Measurements from ENCODE around the gene CCPG1.
"Not testable (repeated sequence)": the region's sequence is repeated elsewhere in the genome, so short reads cannot be mapped to it uniquely, and the experiment has no call there.

The CCPG1 gene

DNA sequence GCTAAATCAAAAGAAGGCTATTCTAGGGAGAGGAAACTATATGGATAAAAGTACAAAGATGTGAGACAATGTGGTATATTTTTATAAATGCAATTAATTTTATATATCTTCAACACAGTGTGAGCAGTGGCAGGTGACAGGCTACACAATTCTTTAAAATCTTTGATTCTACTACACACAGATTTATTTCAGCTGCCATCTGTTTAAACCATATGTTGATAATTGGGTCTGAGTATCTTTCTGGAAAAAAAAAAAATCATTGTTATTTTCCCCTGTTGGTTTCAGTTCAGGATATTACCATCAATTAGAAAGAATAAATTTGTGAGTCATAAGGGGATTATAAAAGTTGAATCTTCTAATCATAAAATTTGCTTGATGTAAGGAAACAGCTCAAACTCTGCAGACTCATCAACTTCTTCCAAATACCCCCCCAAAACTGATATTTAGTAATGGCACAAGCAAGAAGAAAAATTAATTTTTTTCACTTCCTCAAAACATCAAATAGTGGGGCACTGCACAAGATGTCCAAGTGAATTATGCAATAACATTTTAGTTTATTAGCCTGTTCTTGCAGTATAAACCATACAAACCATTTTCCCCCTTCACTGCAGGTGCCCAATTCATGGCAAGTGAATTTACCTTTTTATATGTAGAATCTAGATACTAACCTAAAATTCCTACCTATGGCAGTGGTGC is 12.2 kb upstream of the CCPG1 start:
- H3K27ac ChIP-seq: no peak overlapping the region
- TF ChIP-seq, protein P1, sequence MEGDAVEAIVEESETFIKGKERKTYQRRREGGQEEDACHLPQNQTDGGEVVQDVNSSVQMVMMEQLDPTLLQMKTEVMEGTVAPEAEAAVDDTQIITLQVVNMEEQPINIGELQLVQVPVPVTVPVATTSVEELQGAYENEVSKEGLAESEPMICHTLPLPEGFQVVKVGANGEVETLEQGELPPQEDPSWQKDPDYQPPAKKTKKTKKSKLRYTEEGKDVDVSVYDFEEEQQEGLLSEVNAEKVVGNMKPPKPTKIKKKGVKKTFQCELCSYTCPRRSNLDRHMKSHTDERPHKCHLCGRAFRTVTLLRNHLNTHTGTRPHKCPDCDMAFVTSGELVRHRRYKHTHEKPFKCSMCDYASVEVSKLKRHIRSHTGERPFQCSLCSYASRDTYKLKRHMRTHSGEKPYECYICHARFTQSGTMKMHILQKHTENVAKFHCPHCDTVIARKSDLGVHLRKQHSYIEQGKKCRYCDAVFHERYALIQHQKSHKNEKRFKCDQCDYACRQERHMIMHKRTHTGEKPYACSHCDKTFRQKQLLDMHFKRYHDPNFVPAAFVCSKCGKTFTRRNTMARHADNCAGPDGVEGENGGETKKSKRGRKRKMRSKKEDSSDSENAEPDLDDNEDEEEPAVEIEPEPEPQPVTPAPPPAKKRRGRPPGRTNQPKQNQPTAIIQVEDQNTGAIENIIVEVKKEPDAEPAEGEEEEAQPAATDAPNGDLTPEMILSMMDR (conservative IDR thresholded peaks at IDR 0.05): no peak
- TF ChIP-seq ZFX (IDR thresholded peaks at IDR 0.05): no peak

DNA sequence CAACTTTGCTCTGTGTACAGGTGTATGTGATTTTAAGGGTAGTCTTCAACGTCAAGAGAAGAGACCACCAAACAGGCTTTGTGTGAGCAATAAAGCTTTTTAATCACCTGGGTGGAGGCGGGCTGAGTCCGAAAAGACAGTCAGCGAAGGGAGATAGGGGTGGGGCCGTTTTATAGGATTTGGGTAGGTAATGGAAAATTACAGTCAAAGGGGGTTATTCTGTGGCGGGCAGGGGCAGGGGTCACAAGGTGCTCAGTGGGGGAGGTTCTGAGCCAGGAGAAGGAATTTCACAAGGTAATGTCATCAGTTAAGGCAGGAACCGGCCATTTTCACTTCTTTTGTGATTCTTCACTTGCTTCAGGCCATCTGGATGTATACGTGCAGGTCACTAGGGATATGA is 9.5 kb upstream of the CCPG1 start:
- not testable (repeated sequence) for H3K27ac ChIP-seq

DNA sequence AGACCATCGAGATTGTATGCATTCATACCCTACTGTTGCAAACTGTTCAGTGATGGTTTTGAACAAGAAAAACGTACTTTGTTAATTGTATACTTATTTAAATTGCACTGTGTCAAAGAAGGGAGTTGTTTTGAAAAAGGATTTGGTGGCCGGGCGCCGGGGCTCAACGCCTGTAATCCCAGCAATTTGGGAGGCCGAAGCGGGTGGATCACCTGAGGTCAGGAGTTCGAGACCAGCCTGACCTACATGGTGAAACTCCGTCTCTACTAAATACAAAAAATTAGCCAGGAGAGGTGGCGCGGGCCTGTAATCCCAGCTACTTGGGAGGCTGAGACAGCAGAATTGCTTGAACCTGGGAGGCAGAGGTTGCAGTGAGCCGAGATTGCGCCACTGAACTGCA is 817 bp upstream of the CCPG1 start:
- peak overlapping the region; percentile 75 for H3K27ac ChIP-seq

DNA sequence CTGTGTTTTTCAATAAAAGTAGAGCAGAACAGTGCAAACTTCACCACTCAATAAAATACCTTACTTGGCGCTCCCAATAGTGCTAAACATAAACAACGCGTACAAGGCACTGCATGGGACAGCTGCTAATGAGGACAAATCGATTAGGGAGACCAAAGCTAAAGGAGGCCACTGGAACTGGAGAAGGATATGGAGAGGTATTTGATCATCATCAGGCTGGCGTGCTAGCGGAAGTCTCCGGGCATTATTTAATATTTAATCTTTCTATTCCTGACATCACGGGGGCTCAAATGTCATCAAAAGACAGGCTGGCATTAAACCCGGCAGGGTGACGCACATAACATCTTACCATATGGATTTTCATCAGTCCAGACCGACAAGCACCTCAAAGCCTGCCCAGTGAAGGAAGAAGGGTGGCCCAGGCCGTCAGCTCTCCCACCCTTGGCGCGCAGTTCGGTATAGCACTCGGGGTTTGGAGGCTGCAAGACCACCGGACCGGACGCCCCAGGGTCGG is 604 bp downstream of the CCPG1 start:
- TF ChIP-seq, protein P1 (conservative IDR thresholded peaks at IDR 0.05): no peak
- TF ChIP-seq ZFX (IDR thresholded peaks at IDR 0.05): no peak; the same call in 1 of the 2 replicates
- peak overlapping the region; percentile 75 for H3K27ac ChIP-seq

DNA sequence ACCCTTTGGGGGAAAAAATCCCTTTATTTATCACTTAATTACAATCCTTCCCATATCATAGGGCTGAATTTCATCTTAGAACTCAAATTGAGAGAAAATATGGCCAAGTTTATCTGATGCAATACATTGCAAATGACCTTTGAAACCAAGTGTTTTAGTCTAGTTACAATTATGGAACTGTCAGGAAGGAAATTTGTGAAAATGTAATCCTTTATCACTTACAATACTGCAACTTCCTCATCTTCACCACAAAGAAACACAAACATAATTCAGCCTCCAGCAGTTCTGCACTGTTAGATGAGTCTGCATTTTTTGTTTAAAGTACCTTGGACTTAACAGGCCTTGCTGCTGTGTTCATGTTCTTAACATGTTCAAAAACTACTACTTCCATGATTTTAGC is 4.6 kb downstream of the CCPG1 start:
- TF ChIP-seq, protein P1 (conservative IDR thresholded peaks at IDR 0.05): no peak
- no peak for TF ChIP-seq ZFX (IDR thresholded peaks at IDR 0.05)
- H3K27ac ChIP-seq: no peak overlapping the region

DNA sequence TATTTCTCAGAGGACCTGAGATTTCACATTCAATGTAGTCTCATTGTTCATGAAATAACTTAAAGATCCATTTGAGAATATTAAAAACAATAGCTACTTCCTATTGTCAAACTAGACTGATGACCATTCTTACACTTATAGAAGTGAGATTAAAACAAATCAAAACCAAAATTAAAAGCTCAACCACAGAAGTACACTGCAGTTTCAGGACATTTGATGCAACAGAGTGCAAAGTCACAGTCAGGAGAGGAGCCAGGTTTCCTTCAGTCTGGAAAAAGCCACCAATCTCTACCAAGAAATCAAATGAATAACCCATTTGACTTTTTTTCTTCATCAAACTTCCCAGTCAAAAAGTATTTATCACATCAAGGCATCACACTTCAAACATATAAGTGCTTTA is 5.5 kb downstream of the CCPG1 start:
- TF ChIP-seq, protein P1 (conservative IDR thresholded peaks at IDR 0.05): no peak
- H3K27ac ChIP-seq: no peak overlapping the region

DNA sequence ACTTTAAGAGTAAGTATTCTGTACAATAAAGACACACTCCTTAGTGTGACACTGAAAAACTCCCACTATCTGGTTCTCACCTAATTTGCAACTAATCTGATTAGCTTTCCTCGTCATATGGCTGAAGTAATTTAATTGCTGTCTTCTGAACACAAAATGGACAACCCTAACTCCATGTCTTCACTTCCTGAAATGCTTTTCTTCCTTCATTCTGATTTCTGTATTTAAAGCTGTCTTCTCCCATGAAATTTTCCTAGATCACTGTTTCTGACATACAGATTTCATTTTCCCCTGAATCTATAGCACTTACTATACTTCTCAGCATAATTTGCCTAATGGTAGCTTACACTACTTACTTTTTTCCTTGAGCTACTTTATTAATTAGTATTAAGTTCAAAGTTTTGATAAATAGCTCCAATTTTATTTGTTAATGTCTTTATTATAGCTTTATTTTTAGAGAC is 6.3 kb downstream of the CCPG1 start:
- TF ChIP-seq ZFX (IDR thresholded peaks at IDR 0.05): no peak
- TF ChIP-seq, protein P1 (conservative IDR thresholded peaks at IDR 0.05): no peak

DNA sequence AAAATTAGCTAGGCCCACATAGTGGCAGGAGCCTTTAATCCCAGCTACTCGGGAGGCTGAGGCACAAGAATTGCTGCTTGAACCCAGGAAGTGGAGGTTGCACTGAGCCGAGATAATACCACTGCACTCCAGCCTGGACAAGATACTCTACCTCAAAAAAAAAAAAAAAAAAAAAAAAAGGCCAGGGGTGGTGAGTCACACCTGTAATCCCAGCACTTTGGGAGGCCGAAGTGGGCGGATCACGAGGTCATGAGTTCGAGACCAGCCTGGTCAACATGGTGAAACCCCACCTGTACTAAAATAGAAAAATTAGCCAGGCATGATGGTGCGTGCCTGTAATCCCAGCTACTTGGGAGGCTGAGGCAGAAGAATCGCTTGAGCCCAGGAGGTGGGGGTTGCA is 8.1 kb downstream of the CCPG1 start:
- H3K27ac ChIP-seq: not testable (repeated sequence)

More for the DNA sequence above, 6.3 kb downstream of the CCPG1 start:
- no peak overlapping the region for H3K27ac ChIP-seq

DNA sequence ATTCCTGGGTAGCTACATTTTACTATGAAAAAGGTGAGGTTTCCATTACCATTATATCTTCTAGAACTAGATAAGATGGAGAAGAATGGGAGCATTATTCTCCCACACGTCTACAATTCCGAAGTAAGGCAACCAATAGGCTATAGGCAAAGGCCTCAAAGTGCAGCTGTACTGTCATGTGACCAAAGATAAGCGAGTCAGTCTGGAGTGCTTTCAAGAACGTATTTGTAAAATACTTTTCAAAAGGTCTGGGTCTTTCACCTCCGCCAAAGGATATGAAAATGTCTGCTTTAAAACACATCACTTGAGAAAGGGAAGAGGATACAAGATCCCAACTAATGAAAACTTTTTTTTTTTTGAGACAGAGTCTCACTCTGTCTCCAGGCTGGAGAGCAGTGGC is 9.9 kb downstream of the CCPG1 start:
- no peak for TF ChIP-seq ZFX (IDR thresholded peaks at IDR 0.05)
- TF ChIP-seq, protein P1 (conservative IDR thresholded peaks at IDR 0.05): no peak
- no peak overlapping the region for H3K27ac ChIP-seq

Data from C4-2B (cell line).